Lung (tissue), 12 donors: ENCODE results near the gene C6orf118. TPM values are rescaled to one million over a fixed set of nuclear protein-coding genes. Genes with fewer than 3 reads are reported as not detected.

Source experiments
- ATAC-seq: fragments of 200-7000 bp; cut with Tn5 transposase; one replicate; pipeline ENCODE4 v1.9.1; 2020; ENCODE audit warnings: moderate number of reproducible peaks; ENCODE audit not compliant: insufficient read depth, low FRiP score
- DNase-seq, 3 donors: peaks; one replicate each; pipeline ENCODE4 v3.0.0-alpha.2; 2013 to 2017
- H3K27ac ChIP-seq, 2 donors: one replicate each; pipeline ENCODE4 v1.5.1; 2013; ENCODE audit warnings: mild to moderate bottlenecking in 2 of 2, moderate library complexity in 2 of 2, control low read depth in 1 of 2, inconsistent platforms in 1 of 2, low read depth in 1 of 2, low read length in 1 of 2
- H3K27me3 ChIP-seq, 3 donors: one replicate each; pipeline ENCODE4 v1.5.1; 2013; ENCODE audit warnings: low read length in 2 of 3; ENCODE audit not compliant: control insufficient read depth in 3 of 3, insufficient read depth in 3 of 3
- H3K36me3 ChIP-seq, 4 donors: one replicate each; pipeline ENCODE4 v1.5.1; 2013; ENCODE audit warnings: low read length in 4 of 4, mild to moderate bottlenecking in 1 of 4, moderate library complexity in 1 of 4; ENCODE audit not compliant: control insufficient read depth in 4 of 4, insufficient read depth in 4 of 4
- H3K4me1 ChIP-seq, 5 donors: one replicate each; pipeline ENCODE4 v1.5.1; 2013; ENCODE audit warnings: low read length in 5 of 5, mild to moderate bottlenecking in 2 of 5, moderate library complexity in 1 of 5; ENCODE audit not compliant: control insufficient read depth in 5 of 5, insufficient read depth in 5 of 5
- H3K4me3 ChIP-seq: one replicate; pipeline ENCODE4 v1.5.1; 2013; ENCODE audit warnings: mild to moderate bottlenecking, control low read depth, moderate library complexity
- H3K9ac ChIP-seq, 2 donors: one replicate each; pipeline ENCODE4 v1.5.1; 2013; ENCODE audit warnings: low read length in 2 of 2, control low read depth in 1 of 2; ENCODE audit not compliant: insufficient read depth in 1 of 2
- H3K9me3 ChIP-seq, 4 donors: one replicate each; pipeline ENCODE4 v1.5.1; 2013; ENCODE audit warnings: low read length in 3 of 4, mild to moderate bottlenecking in 1 of 4, moderate library complexity in 1 of 4; ENCODE audit not compliant: control insufficient read depth in 4 of 4, insufficient read depth in 3 of 4
- WGBS, 2 donors: extraction: QIAGEN DNeasy Blood & Tissue Kit; methylation state at CpG; one replicate each; pipeline ENCODE4 v1.1.7; 2013; 5-methylcytosine and 5-hydroxymethylcytosine counted together
- polyA plus RNA-seq, 2 donors: library from polyadenylated mRNA; stranded (reverse); fragments of 200-250 nt; gene quantifications; one replicate each; pipeline ENCODE4 v1.2.1, GENCODE V29; 2013
- total RNA-seq, 2 donors: library from RNA; depleted of rRNA in 1 of 2; stranded (reverse); fragments of >200 nt in 1 of 2; gene quantifications; one replicate each; pipeline ENCODE4 v1.2.1, GENCODE V29; 2014 to 2021
- TF ChIP-seq, protein P1 (sequence below): IDR thresholded peaks from 2 replicates; pipeline ENCODE4 v1.5.1; 2012; ENCODE audit warnings: mild to moderate bottlenecking; ENCODE audit errors: control extremely low read depth, extremely low read depth
- donor health status: control.
- donor health status: control.
- donor health status: Bipolar disorder and iron deficiency.
- donor health status: healthy.
- donor health status: DM: yes; HTN: yes; CAD: no.

Gene C6orf118
- total and polyA plus RNA-seq, 4 donors, result 5.5 to 17.4 (median 9.6) TPM

- no peak overlapping the region for H3K9ac ChIP-seq
- H3K27me3 ChIP-seq, result no peaks in the 10 kb centered on the region
- H3K9me3 ChIP-seq, result peaks cover 0 to 5% (median 0%) of the 10 kb centered on the region in 4 donors
- DNase-seq (no peak), ATAC-seq (no peak)
- H3K36me3 ChIP-seq, result no peaks in the 10 kb centered on the region
- H3K4me1 ChIP-seq, result no peaks in the 10 kb centered on the region
- TF ChIP-seq, protein P1, sequence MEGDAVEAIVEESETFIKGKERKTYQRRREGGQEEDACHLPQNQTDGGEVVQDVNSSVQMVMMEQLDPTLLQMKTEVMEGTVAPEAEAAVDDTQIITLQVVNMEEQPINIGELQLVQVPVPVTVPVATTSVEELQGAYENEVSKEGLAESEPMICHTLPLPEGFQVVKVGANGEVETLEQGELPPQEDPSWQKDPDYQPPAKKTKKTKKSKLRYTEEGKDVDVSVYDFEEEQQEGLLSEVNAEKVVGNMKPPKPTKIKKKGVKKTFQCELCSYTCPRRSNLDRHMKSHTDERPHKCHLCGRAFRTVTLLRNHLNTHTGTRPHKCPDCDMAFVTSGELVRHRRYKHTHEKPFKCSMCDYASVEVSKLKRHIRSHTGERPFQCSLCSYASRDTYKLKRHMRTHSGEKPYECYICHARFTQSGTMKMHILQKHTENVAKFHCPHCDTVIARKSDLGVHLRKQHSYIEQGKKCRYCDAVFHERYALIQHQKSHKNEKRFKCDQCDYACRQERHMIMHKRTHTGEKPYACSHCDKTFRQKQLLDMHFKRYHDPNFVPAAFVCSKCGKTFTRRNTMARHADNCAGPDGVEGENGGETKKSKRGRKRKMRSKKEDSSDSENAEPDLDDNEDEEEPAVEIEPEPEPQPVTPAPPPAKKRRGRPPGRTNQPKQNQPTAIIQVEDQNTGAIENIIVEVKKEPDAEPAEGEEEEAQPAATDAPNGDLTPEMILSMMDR, result no peak
- no peak overlapping the region for H3K4me3 ChIP-seq
- no peak overlapping the region for H3K27ac ChIP-seq
- WGBS, 2 donors, result 73% methylated on average over 12 of the region's 12 CpGs
Observed at GRCh38 chr6:165244524-165245247, 64.7 kb downstream of the C6orf118 start.

DNA sequence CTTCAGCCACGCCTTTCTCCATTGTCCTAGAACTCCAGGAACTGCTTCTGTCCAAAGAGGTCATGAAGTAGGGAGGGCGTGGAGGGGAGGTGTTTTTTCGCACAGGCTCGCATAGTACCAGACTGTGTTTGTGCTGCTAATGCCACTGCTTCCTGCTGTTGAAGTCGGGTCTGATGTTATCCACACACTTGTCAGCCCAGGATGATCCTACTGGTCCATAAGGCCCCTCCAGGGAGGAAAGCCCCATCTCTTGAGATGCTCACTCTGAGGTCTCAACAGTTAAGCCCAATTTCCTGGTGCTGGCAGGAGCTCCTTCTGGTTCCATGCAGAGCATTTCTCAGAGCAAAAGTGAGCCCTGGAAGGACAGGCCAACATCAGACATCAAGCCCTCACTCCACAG is 65.6 kb downstream of the C6orf118 start:
- no peaks in the 10 kb centered on the region for H3K27me3 ChIP-seq
- TF ChIP-seq, protein P1, result no peak
- no peaks in the 10 kb centered on the region for H3K36me3 ChIP-seq
- no peak overlapping the region for H3K27ac ChIP-seq
- peaks cover 0 to 5% (median 0%) of the 10 kb centered on the region in 4 donors for H3K9me3 ChIP-seq
- H3K9ac ChIP-seq, result no peak overlapping the region
- no peak overlapping the region for H3K4me3 ChIP-seq
- DNase-seq, result no peak
- no peaks in the 10 kb centered on the region for H3K4me1 ChIP-seq
- no peak for ATAC-seq
- WGBS, 2 donors, result 77% methylated on average over 5 of the region's 5 CpGs

DNA sequence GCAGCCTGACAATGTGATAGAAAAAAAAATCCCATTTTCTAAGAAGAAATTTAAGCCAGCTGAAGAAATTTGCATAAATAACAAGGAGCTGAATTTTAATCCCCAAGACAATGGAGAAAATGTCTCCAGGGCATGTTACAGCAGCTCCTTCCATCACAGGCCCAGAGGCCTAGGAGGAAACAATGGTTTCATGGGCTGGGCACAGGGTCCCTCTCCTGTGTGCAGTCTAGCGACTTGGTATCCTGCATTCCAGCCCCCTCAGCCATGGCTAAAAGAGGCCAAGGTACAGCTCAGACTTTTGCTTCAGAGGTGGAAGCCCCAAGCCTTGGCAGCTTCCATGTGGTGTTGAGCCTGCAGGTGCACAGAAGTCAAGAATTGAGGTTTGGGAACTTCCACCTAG is 73.1 kb downstream of the C6orf118 start:
- H3K27me3 ChIP-seq, result no peaks in the 10 kb centered on the region
- DNase-seq (no peak), ATAC-seq (no peak)
- TF ChIP-seq, protein P1, result no peak
- H3K9ac ChIP-seq, result no peak overlapping the region
- no peak overlapping the region for H3K27ac ChIP-seq
- peaks cover 0 to 6% (median 3%) of the 10 kb centered on the region in 4 donors for H3K9me3 ChIP-seq
- no peak overlapping the region for H3K4me3 ChIP-seq
- WGBS, 2 donors, result 88 to 95% methylated on average over 1 of the region's 1 CpG
- no peaks in the 10 kb centered on the region for H3K36me3 ChIP-seq
- no peaks in the 10 kb centered on the region for H3K4me1 ChIP-seq
